K562 (cell line): ENCODE measurements around the gene DUSP9. TPM values are rescaled to one million over a fixed set of nuclear protein-coding genes. Genes with fewer than 3 reads are reported as not detected.
A peak's percentile ranks its signal among the peaks of the same experiment; 100 is the strongest.

Experiments used
- CAMTA2 ChIP-seq: fragments of 250-450 bp; sonication (Bioruptor Pico); conservative IDR thresholded peaks from 2 replicates; pipeline ENCODE4 v1.5.1; 2022
- CTCF ChIP-seq, 3 experiments: IDR thresholded peaks in 2 of 3; conservative IDR thresholded peaks in 1 of 3; 2 replicates each; pipeline ENCODE4 v1.5.1; 2011 to 2012; ENCODE audit warnings: low read length in 3 of 3, mild to moderate bottlenecking in 3 of 3, control low read depth in 2 of 3, improper control_type of control experiment in 1 of 3, inconsistent platforms in 1 of 3, low read depth in 1 of 3, mixed read lengths in 1 of 3, moderate library complexity in 1 of 3; ENCODE audit not compliant: insufficient read depth in 2 of 3
- ESRRA ChIP-seq: fragments of 450-650 bp; IDR thresholded peaks from 2 replicates; pipeline ENCODE4 v1.6.1; 2014; ENCODE audit warnings: low read depth, mild to moderate bottlenecking, moderate library complexity, borderline replicate concordance
- FOXK1 ChIP-seq: sonication (generic); formaldehyde crosslinking; IDR thresholded peaks from 2 replicates; pipeline ENCODE4 v1.8.0; 2022; ENCODE audit warnings: missing genetic modification reagents, mild to moderate bottlenecking, borderline replicate concordance
- GMEB1 ChIP-seq: fragments of 250-450 bp; sonication (Bioruptor Pico); IDR thresholded peaks from 2 replicates; pipeline ENCODE4 v1.4.0; 2020; ENCODE audit warnings: mild to moderate bottlenecking
- HIVEP1 ChIP-seq: fragments of 250-450 bp; sonication (Bioruptor Pico); IDR thresholded peaks from 2 replicates; pipeline ENCODE4 v1.4.0; 2020; ENCODE audit warnings: mild to moderate bottlenecking
- NFATC3 ChIP-seq: fragments of 450-650 bp; IDR thresholded peaks from 2 replicates; pipeline ENCODE4 v1.6.1; 2017; ENCODE audit warnings: mild to moderate bottlenecking
- POLR2AphosphoS5 ChIP-seq: IDR thresholded peaks from 2 replicates; pipeline ENCODE4 v1.6.1; 2011; ENCODE audit warnings: mild to moderate bottlenecking, low read depth, low read length, moderate library complexity; ENCODE audit not compliant: control insufficient read depth, insufficient read depth
- PRDM10 ChIP-seq: fragments of 450-650 bp; IDR thresholded peaks from 2 replicates; pipeline ENCODE4 v1.6.1; 2018; ENCODE audit not compliant: partially characterized antibody
- RB1 ChIP-seq: fragments of 450-650 bp; IDR thresholded peaks from 2 replicates; pipeline ENCODE4 v1.6.1; 2017; ENCODE audit warnings: low read depth, mild to moderate bottlenecking
- SRF ChIP-seq, 2 experiments: fragments of 250-450, 450-650 bp in 1 of 2; sonication (Bioruptor Pico) in 1 of 2; sonication (generic) in 1 of 2; formaldehyde crosslinking; IDR thresholded peaks; 2 replicates each; pipeline versions ENCODE4 v1.5.0 to v1.5.1; 2020 to 2022; ENCODE audit warnings: mild to moderate bottlenecking in 1 of 2, missing genetic modification reagents in 1 of 2
- TCF7L2 ChIP-seq: fragments of 150-350 bp; IDR thresholded peaks from 2 replicates; pipeline ENCODE4 v1.6.1; 2016; ENCODE audit warnings: low read depth, mild to moderate bottlenecking, low read length, moderate library complexity
- ZNF507 ChIP-seq: conservative IDR thresholded peaks from 2 replicates; pipeline ENCODE4 v1.6.1; 2017; ENCODE audit warnings: missing genetic modification characterization, missing compliant biosample characterization
- polyA plus RNA-seq, 8 experiments: library from polyadenylated mRNA; depleted of rRNA in 4 of 8; stranded (reverse) in 5 of 8; unstranded in 3 of 8; fragments of >200 nt; fragmentation: Nextera tagmentation in 2 of 8; fragmentation: Illumina TruSeq in 1 of 8; extraction: Ambion mirVana in 2 of 8; extraction: Trizol in 1 of 8; gene quantifications; 2 replicates each; pipeline versions ENCODE4 v1.2.1 to v1.2.3, GENCODE V29; 2011 to 2014; ENCODE audit warnings: inconsistent platforms in 1 of 8, missing spikeins in 1 of 8
- total RNA-seq, 7 experiments: library from RNA; depleted of rRNA in 6 of 7; stranded (reverse); fragments of >200 nt in 6 of 7; fragmentation: Illumina TruSeq in 2 of 7; extraction: Trizol in 2 of 7; gene quantifications; 2 replicates each; pipeline versions ENCODE4 v1.2.1 to v1.2.3, GENCODE V29; 2011 to 2021; ENCODE audit warnings: low replicate concordance in 1 of 7
- TF ChIP-seq, protein P1 (sequence below): fragments of 450-650 bp; formaldehyde crosslinking; IDR thresholded peaks from 2 replicates; pipeline ENCODE4 v1.4.0; 2022; ENCODE audit warnings: missing genetic modification characterization
- TF ChIP-seq, protein P2 (sequence below), 2 experiments: fragments of 450-650 bp; conservative IDR thresholded peaks; 2 replicates each; pipeline ENCODE4 v1.6.1; 2017; ENCODE audit warnings: mild to moderate bottlenecking in 2 of 2, moderate library complexity in 2 of 2

Gene DUSP9
- total and polyA plus RNA-seq, 9 of the 15 experiments (the other 6 are each of a cell fraction or from before 2014, with no cell fraction given), result 0.11 to 14.1 (median 5.5) TPM

DNA sequence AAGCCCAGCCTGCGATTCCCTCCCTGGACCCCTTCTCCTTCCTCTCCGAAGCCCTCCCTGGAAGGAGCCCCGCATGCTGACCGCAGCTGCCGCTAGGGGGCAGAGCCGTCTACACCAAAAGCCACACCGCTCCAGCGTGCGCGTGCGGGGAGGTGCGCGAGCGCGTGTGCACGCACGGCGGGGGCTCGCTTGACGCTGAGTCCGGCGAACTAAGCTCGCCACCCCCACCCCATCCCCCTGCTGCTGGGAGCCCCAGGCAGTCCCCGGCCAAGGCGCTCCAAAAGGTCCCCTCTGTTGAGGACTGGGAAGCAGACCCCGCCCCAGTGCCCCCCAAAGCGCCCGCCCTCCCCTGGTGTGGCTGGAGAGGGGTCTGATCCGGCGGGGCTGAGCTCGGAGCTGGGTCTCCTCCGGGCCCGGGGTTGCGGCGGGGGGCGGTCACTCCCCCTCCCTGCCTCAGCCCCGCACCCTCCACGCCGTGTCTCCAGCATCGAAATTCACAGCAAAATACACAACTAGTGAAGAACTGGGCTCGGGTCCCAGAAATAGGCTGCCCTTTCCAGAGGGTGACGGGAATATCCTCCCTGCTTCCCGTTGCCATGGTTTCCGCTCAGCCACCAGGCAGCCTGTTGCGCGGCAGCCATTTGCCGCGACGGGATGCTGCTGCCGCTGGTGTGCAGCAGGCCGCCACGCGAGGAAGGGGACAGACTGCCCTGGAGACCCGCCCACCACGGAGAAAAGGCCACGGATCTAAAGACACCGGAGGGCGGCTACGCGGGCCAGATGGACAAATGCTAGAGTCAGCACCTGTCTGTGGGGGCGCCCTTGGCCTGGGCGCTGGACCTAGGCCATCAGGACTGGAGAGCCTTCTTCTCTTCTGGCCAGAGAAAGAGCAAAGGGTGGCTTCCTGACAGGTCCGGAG lies 36.8 kb upstream of the DUSP9 start (continued):
- TF ChIP-seq HIVEP1 (CRISPR knock-in tag) (no peak), ZNF507 (tag) (no peak), GMEB1 (CRISPR knock-in tag) (peak; percentile 88), NFATC3 (0 out of 2 replicates have a peak, but pooled peaks have one; percentile 49), SRF (CRISPR knock-in tag; IDR thresholded peaks at IDR 0.05) (peak in 1 of 2 experiments; percentile 74; a peak in 1 of 4 replicates), TCF7L2 (no peak), CAMTA2 (CRISPR knock-in tag) (no peak), PRDM10 (no peak), FOXK1 (CRISPR knock-in tag) (no peak), CTCF (IDR thresholded peaks at IDR 0.05 in 2 of 3, conservative IDR thresholded peaks at IDR 0.05 in 1 of 3; ENCODE audit: insufficient read depth in 2 of 3, low read depth in 1 of 3, low read length in 3 of 3) (peak; percentile 77 to 90 (median 84)), RB1 (peak; percentile 41; the same call in 1 of the 2 replicates), POLR2AphosphoS5 (no peak), ESRRA (peak; percentile 65; the same call in 1 of the 2 replicates)
- TF ChIP-seq, protein P1, sequence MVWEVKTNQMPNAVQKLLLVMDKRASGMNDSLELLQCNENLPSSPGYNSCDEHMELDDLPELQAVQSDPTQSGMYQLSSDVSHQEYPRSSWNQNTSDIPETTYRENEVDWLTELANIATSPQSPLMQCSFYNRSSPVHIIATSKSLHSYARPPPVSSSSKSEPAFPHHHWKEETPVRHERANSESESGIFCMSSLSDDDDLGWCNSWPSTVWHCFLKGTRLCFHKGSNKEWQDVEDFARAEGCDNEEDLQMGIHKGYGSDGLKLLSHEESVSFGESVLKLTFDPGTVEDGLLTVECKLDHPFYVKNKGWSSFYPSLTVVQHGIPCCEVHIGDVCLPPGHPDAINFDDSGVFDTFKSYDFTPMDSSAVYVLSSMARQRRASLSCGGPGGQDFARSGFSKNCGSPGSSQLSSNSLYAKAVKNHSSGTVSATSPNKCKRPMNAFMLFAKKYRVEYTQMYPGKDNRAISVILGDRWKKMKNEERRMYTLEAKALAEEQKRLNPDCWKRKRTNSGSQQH (CRISPR knock-in tag), result no peak
- TF ChIP-seq, protein P2, sequence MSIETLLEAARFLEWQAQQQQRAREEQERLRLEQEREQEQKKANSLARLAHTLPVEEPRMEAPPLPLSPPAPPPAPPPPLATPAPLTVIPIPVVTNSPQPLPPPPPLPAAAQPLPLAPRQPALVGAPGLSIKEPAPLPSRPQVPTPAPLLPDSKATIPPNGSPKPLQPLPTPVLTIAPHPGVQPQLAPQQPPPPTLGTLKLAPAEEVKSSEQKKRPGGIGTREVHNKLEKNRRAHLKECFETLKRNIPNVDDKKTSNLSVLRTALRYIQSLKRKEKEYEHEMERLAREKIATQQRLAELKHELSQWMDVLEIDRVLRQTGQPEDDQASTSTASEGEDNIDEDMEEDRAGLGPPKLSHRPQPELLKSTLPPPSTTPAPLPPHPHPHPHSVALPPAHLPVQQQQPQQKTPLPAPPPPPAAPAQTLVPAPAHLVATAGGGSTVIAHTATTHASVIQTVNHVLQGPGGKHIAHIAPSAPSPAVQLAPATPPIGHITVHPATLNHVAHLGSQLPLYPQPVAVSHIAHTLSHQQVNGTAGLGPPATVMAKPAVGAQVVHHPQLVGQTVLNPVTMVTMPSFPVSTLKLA (conservative IDR thresholded peaks at IDR 0.05), result peak; percentile 55 to 61
